H1 (cell line): ENCODE results near the gene NAA10. TPM values are rescaled to one million over a fixed set of nuclear protein-coding genes. Genes with fewer than 3 reads are reported as not detected.

Experiments used
- CTCF ChIA-PET: fragments of 300-600 bp; sonication (Branson Sonifier 250); formaldehyde crosslinking; loops from one replicate; lab custom pipeline; 2021; ENCODE audit not compliant: partially characterized antibody; lab: Charles Lee
- POLR2A ChIA-PET: fragments of 300-600 bp; sonication (Branson Sonifier 250); formaldehyde crosslinking; loops from one replicate; lab custom pipeline; 2021; ENCODE audit warnings: inconsistent platforms; ENCODE audit not compliant: partially characterized antibody; lab: Charles Lee
- DNase-seq, 2 experiments: peaks; one replicate each; pipeline versions ENCODE4 v3.0.0 to v3.0.0-alpha.2; 2010 to 2022; ENCODE audit warnings: low spot score in 2 of 2, low read depth in 1 of 2, mixed read lengths in 1 of 2
- FAIRE-seq: peaks from 2 replicates; lab custom pipeline; 2011; peaks lifted over from hg19 to GRCh38; lab: Jason Lieb, UNC
- H2AFZ ChIP-seq: 2 replicates; pipeline ENCODE4 v1.8.1; 2012; ENCODE audit warnings: low read length, inconsistent platforms
- H2AK5ac ChIP-seq: 2 replicates; pipeline ENCODE4 v1.6.1; 2013; ENCODE audit warnings: low read depth, low read length
- H2BK120ac ChIP-seq: replicated peaks from 2 replicates; pipeline ENCODE3; 2013; ENCODE audit warnings: low read depth, low read length, inconsistent platforms
- H2BK12ac ChIP-seq: 2 replicates; pipeline ENCODE4 v1.6.1; 2013; ENCODE audit warnings: low read depth, low read length
- H2BK15ac ChIP-seq: 2 replicates; pipeline ENCODE4 v1.6.1; 2013; ENCODE audit warnings: low read length
- H2BK20ac ChIP-seq: 2 replicates; pipeline ENCODE4 v1.6.1; 2013; ENCODE audit warnings: low read length
- H2BK5ac ChIP-seq: 2 replicates; pipeline ENCODE4 v1.6.1; 2013; ENCODE audit warnings: low read depth, low read length
- H3K14ac ChIP-seq: 2 replicates; pipeline ENCODE4 v1.6.1; 2013; ENCODE audit warnings: inconsistent platforms; ENCODE audit not compliant: insufficient read length
- H3K18ac ChIP-seq: 2 replicates; pipeline ENCODE4 v1.6.1; 2013; ENCODE audit warnings: low read length; ENCODE audit errors: extremely low read depth
- H3K23ac ChIP-seq: 2 replicates; pipeline ENCODE4 v1.6.1; 2013; ENCODE audit warnings: inconsistent platforms; ENCODE audit not compliant: insufficient read length
- H3K23me2 ChIP-seq: 2 replicates; pipeline ENCODE4 v1.6.1; 2013; ENCODE audit warnings: low read depth, low read length
- H3K27ac ChIP-seq: 2 replicates; pipeline ENCODE4 v1.6.1; 2011; ENCODE audit warnings: low read depth, low read length, inconsistent platforms
- H3K27me3 ChIP-seq, 4 experiments: replicated peaks in 1 of 4; 1 replicate in 1 of 4; 2 replicates in 3 of 4; pipeline versions ENCODE4 v1.6.1 to v1.8.1; 2011 to 2013; ENCODE audit warnings: low read length in 3 of 4, mild to moderate bottlenecking in 3 of 4, inconsistent platforms in 2 of 4, mixed read lengths in 2 of 4, moderate library complexity in 1 of 4; ENCODE audit not compliant: control insufficient read depth in 3 of 4, insufficient read depth in 3 of 4; ENCODE audit errors: extremely low read depth in 1 of 4
- H3K36me3 ChIP-seq, 4 experiments: 2 replicates each; pipeline versions ENCODE4 v1.6.1 to v1.8.1; 2011 to 2013; ENCODE audit warnings: mild to moderate bottlenecking in 4 of 4, low read length in 3 of 4, moderate library complexity in 2 of 4, control low read depth in 1 of 4, inconsistent platforms in 1 of 4; ENCODE audit not compliant: insufficient read depth in 4 of 4, control insufficient read depth in 2 of 4
- H3K4ac ChIP-seq: replicated peaks from 2 replicates; pipeline ENCODE3; 2013; ENCODE audit warnings: low read length, low read depth, mixed read lengths, inconsistent platforms; ENCODE audit not compliant: insufficient read length
- H3K4me1 ChIP-seq, 4 experiments: replicated peaks in 1 of 4; 1 replicate in 1 of 4; 2 replicates in 3 of 4; pipeline versions ENCODE4 v1.6.1 to v1.8.1; 2011 to 2013; ENCODE audit warnings: low read length in 3 of 4, inconsistent platforms in 2 of 4, mixed read lengths in 1 of 4; ENCODE audit not compliant: insufficient read depth in 4 of 4, control insufficient read depth in 3 of 4
- H3K4me2 ChIP-seq, 2 experiments: 2 replicates each; pipeline versions ENCODE4 v1.6.1 to v1.8.1; 2011 to 2013; ENCODE audit warnings: low read depth in 2 of 2, low read length in 2 of 2, control low read depth in 1 of 2, inconsistent platforms in 1 of 2, mild to moderate bottlenecking in 1 of 2; ENCODE audit not compliant: insufficient read depth in 1 of 2
- H3K4me3 ChIP-seq, 4 experiments: fragments of 200-600, 300-600 bp in 1 of 4; sonication (generic), shearing (Covaris generic), sonication (Bioruptor Twin) in 1 of 4; 2 replicates each; pipeline versions ENCODE4 v1.5.1 to v1.8.1; 2011 to 2016; ENCODE audit warnings: low read length in 4 of 4, low read depth in 3 of 4, control low read depth in 2 of 4, inconsistent platforms in 2 of 4, mild to moderate bottlenecking in 2 of 4, mixed read lengths in 1 of 4, moderate library complexity in 1 of 4; ENCODE audit not compliant: insufficient read depth in 2 of 4; ENCODE audit errors: extremely low read depth in 1 of 4
- H3K56ac ChIP-seq: replicated peaks from 2 replicates; pipeline ENCODE3; 2013; ENCODE audit warnings: low read depth, mild to moderate bottlenecking, mixed read lengths, low read length, inconsistent platforms; ENCODE audit not compliant: insufficient read length
- H3K79me1 ChIP-seq: 2 replicates; pipeline ENCODE4 v1.6.1; 2013; ENCODE audit warnings: low read depth, low read length, control low read depth
- H3K79me2 ChIP-seq, 2 experiments: 2 replicates each; pipeline versions ENCODE4 v1.6.1 to v1.8.1; 2012 to 2013; ENCODE audit warnings: low read length in 2 of 2, mild to moderate bottlenecking in 2 of 2, inconsistent platforms in 1 of 2; ENCODE audit not compliant: insufficient read depth in 2 of 2, control insufficient read depth in 1 of 2
- H3K9ac ChIP-seq, 4 experiments: replicated peaks in 1 of 4; 1 replicate in 1 of 4; 2 replicates in 3 of 4; pipeline versions ENCODE4 v1.6.1 to v1.8.1; 2011 to 2013; ENCODE audit warnings: low read depth in 3 of 4, low read length in 3 of 4, control low read depth in 2 of 4, mild to moderate bottlenecking in 2 of 4, moderate library complexity in 2 of 4, inconsistent platforms in 1 of 4; ENCODE audit errors: extremely low read depth in 1 of 4
- H3K9me3 ChIP-seq, 2 experiments: 2 replicates each; pipeline versions ENCODE4 v1.6.1 to v1.8.1; 2012 to 2013; ENCODE audit warnings: mild to moderate bottlenecking in 2 of 2, moderate library complexity in 2 of 2, control low read depth in 1 of 2, inconsistent platforms in 1 of 2, low read depth in 1 of 2, low read length in 1 of 2, mixed read lengths in 1 of 2; ENCODE audit not compliant: insufficient read depth in 2 of 2
- H4K20me1 ChIP-seq, 2 experiments: replicated peaks in 1 of 2; 2 replicates each; pipeline versions ENCODE3 to v1.8.1; 2011 to 2013; ENCODE audit warnings: inconsistent platforms in 2 of 2, low read length in 2 of 2, mild to moderate bottlenecking in 1 of 2; ENCODE audit not compliant: insufficient read depth in 2 of 2, control insufficient read depth in 1 of 2
- H4K5ac ChIP-seq: 2 replicates; pipeline ENCODE4 v1.6.1; 2013; ENCODE audit warnings: low read length, low read depth, mixed read lengths, inconsistent platforms; ENCODE audit not compliant: insufficient read length
- H4K8ac ChIP-seq: 2 replicates; pipeline ENCODE4 v1.8.0; 2013; ENCODE audit warnings: mild to moderate bottlenecking, moderate library complexity, low read length, inconsistent platforms; ENCODE audit not compliant: insufficient read depth; ENCODE audit errors: extremely low read depth
- H4K91ac ChIP-seq: replicated peaks from 2 replicates; pipeline ENCODE3; 2013; ENCODE audit warnings: low read length, mixed read lengths, inconsistent platforms; ENCODE audit not compliant: insufficient read length
- ASH2L ChIP-seq: fragments of 200-600, 300-600 bp; sonication (generic); IDR thresholded peaks from one replicate; pipeline ENCODE4 v1.7.1; 2017; ENCODE audit warnings: low read length
- ATF2 ChIP-seq: IDR thresholded peaks from 2 replicates; pipeline ENCODE4 v1.6.1; 2012; ENCODE audit warnings: low read length, inconsistent platforms
- KDM4A ChIP-seq: IDR thresholded peaks from one replicate; pipeline ENCODE4 v1.7.1; 2012; ENCODE audit warnings: low read depth, mild to moderate bottlenecking, moderate library complexity, low read length, inconsistent platforms; ENCODE audit not compliant: severe bottlenecking
- TCF12 ChIP-seq: IDR thresholded peaks from 2 replicates; pipeline ENCODE4 v1.6.1; 2011; ENCODE audit warnings: low read depth, mild to moderate bottlenecking, low read length
- WGBS, 2 experiments: shearing (Covaris generic) in 1 of 2; methylation state at CpG; one replicate each; pipeline versions ENCODE4 v1.1.6 to v1.1.7; 2013 to 2015; ENCODE audit warnings: low lambda C conversion rate in 2 of 2, mixed read lengths in 2 of 2, inconsistent platforms in 1 of 2, low coverage in 1 of 2, missing lambda C conversion rate in 1 of 2; ENCODE audit not compliant: insufficient replicate concordance in 2 of 2, insufficient coverage in 1 of 2, insufficient read length in 1 of 2; ENCODE audit errors: extremely low coverage in 1 of 2, missing lambda C conversion rate in 1 of 2; 5-methylcytosine and 5-hydroxymethylcytosine counted together
- polyA plus RNA-seq, 7 experiments: library from polyadenylated mRNA; depleted of rRNA in 3 of 7; stranded (reverse) in 5 of 7; unstranded in 2 of 7; fragments of >200 nt in 5 of 7; fragments of 200-250 nt in 2 of 7; gene quantifications; 1 replicate in 5 of 7; 2 replicates in 1 of 7; 4 replicates in 1 of 7; pipeline versions ENCODE4 v1.2.1 to v1.2.3, GENCODE V29; 2011 to 2013; ENCODE audit warnings: missing spikeins in 2 of 7, mixed read lengths in 2 of 7
- total RNA-seq: library from RNA; stranded (reverse); fragmentation: NEBNext Ultra II Directional; extraction: Animal tissue kit (Norgen Biotek cat#: 25700); gene quantifications from 2 replicates; pipeline ENCODE4 v1.2.1, GENCODE V29; 2021

Gene NAA10
- total and polyA plus RNA-seq, 2 of the 8 experiments (the other 6 are each of a cell fraction or from before 2014, with no cell fraction given) = 80.4 to 98.8 TPM

DNA sequence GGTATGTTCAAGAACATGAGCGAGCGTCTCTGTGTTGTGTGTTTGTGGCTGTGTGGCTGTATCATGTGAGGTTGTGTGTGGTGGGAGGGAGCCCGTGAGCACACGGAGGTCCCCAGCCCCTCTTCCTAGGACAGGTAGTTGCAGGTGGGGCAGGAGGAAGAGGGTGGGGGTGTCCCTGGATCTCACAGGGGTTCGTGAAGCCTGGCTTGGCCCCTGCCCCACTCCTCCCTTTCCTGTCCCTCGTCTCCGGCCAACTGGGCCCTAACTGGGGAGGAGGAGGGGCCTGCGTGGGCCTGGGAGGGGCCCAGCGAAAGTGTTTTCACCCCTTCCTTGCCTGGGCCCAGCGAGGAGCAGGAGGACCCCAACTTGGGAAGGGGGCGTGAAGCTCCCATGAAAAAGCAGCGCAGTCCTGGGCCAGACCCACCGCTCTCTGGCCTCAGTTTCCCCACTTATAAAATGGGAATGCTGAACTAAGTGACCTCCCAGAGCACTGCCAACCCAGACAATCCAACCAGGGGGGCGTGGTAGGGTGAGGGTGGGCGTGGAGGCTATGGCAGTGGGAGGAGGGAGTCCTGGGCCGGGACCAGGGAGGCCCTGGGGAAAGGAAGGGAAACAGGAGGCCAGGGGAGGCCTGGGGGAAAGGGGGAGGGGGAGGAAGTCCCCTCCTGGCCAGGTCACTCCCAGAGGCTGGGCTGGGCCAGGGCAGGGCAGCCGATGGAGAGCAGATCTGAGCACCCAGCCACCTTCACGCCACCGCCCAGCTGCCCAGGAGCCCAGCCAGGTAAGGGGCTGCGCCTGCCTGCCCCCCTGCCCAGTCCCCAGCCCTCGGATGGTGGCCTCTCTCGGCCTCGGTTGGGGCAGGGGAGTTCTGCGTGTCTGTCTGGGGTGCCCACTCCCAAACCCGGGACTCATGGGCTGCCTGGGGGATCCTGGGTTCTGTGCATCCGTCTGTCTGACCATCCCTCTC is 30.6 kb downstream of the NAA10 start, which contains the start of gene AVPR2:
TSS of gene AVPR2 (plus strand) at position 683 of the 967 bp plus-strand sequence. CDS start 473 bp downstream, outside the sequence.
- no peak within 1 kb of the TSS for H4K8ac ChIP-seq
- no peaks in the 10 kb centered on the region for H3K9me3 ChIP-seq
- H3K4me2 ChIP-seq = no peak within 1 kb of the TSS
- peak within 1 kb of the TSS; percentile 5; the same call in 1 of the 2 replicates for H2BK15ac ChIP-seq
- no peak within 1 kb of the TSS for H2AK5ac ChIP-seq
- no peak for DNase-seq
- no peak within 1 kb of the TSS for H3K9ac ChIP-seq
- no peaks in the 10 kb centered on the region for H3K36me3 ChIP-seq
- H3K14ac ChIP-seq = no peak within 1 kb of the TSS
- no peak within 1 kb of the TSS for H2BK120ac ChIP-seq
- FAIRE-seq = no peak
- H3K18ac ChIP-seq = no peak within 1 kb of the TSS
- no peak within 1 kb of the TSS for H3K27ac ChIP-seq
- no peak within 1 kb of the TSS for H4K91ac ChIP-seq
- POLR2A ChIA-PET = interaction anchor here (1.1 kb wide), 1 partner anchor 19 kb away, joined by 3 read pairs; no protein-coding TSS in a partner anchor
- H3K4me3 ChIP-seq = no peak within 1 kb of the TSS
- no peaks in the 10 kb centered on the region for H3K79me2 ChIP-seq
- no peak within 1 kb of the TSS for H2AFZ ChIP-seq
- H2BK12ac ChIP-seq = no peak within 1 kb of the TSS; the same call in 1 of the 2 replicates
- no peak within 1 kb of the TSS for H4K5ac ChIP-seq
- H3K23ac ChIP-seq = no peak within 1 kb of the TSS
- H2BK20ac ChIP-seq = no peak within 1 kb of the TSS
- no peaks in the 10 kb centered on the region for H3K79me1 ChIP-seq
- H3K56ac ChIP-seq = no peak within 1 kb of the TSS
- CTCF ChIA-PET = no interaction called here
- peaks cover 0 to 14% (median 0%) of the 10 kb centered on the region in 4 experiments; a peak in 1 of 7 replicates for H3K4me1 ChIP-seq
- WGBS, 2 experiments = 85% methylated on average over 9 of the region's 26 CpGs; no CpG with 5 or more reads in 1 of the 2 experiments
- H2BK5ac ChIP-seq = 0 out of 2 replicates have a peak within 1 kb of the TSS, but pooled peaks have one; percentile 44
- TF ChIP-seq KDM4A = no peak
- TF ChIP-seq ATF2 = no peak
- no peak for TF ChIP-seq TCF12
- TF ChIP-seq ASH2L = no peak
- peaks cover 3% of the 10 kb centered on the region; the same call in 1 of the 2 replicates for H3K23me2 ChIP-seq
- H3K27me3 ChIP-seq = no peaks in the 10 kb centered on the region
- H3K4ac ChIP-seq = no peak within 1 kb of the TSS
- peaks cover 0 to 4% of the 10 kb centered on the region in 2 experiments for H4K20me1 ChIP-seq
